ENCODE measurements around the gene GABRG3.

Gene GABRG3

GRCh38 chr15:27429577-27429976 lies 458.6 kb downstream of the GABRG3 start:
- DNase-seq = no peak

- no peak for DNase-seq
Measured at GRCh38 chr15:27433604-27434003, 462.6 kb downstream of the GABRG3 start.

- DNase-seq = no peak
Measured at GRCh38 chr15:27438403-27439375, 467.7 kb downstream of the GABRG3 start.

- no peak for DNase-seq
Measured at GRCh38 chr15:27441120-27441519, 470.1 kb downstream of the GABRG3 start.

GRCh38 chr15:27448234-27448633 lies 477.3 kb downstream of the GABRG3 start:
- no peak for DNase-seq

GRCh38 chr15:27448986-27449385 lies 478.0 kb downstream of the GABRG3 start:
- no peak for DNase-seq

GRCh38 chr15:27449941-27450340 lies 479.0 kb downstream of the GABRG3 start:
- no peak for DNase-seq

GRCh38 chr15:27454281-27455075 lies 483.5 kb downstream of the GABRG3 start:
- no peak for DNase-seq

- DNase-seq = no peak
Measured at GRCh38 chr15:27456807-27457206, 485.8 kb downstream of the GABRG3 start.

- no peak for DNase-seq
Measured at GRCh38 chr15:27457766-27458165, 486.8 kb downstream of the GABRG3 start.

GRCh38 chr15:27458345-27459084 lies 487.5 kb downstream of the GABRG3 start:
- DNase-seq = no peak

GRCh38 chr15:27459836-27460235 lies 488.9 kb downstream of the GABRG3 start:
- no peak for DNase-seq

GRCh38 chr15:27461181-27461580 lies 490.2 kb downstream of the GABRG3 start:
- no peak for DNase-seq

- no peak for DNase-seq
Measured at GRCh38 chr15:27463525-27464088, 492.6 kb downstream of the GABRG3 start.

GRCh38 chr15:27464941-27465612 lies 494.1 kb downstream of the GABRG3 start:
- no peak for DNase-seq

GRCh38 chr15:27466758-27467157 lies 495.8 kb downstream of the GABRG3 start:
- no peak for DNase-seq

- DNase-seq = no peak
Measured at GRCh38 chr15:27468151-27468591, 497.2 kb downstream of the GABRG3 start.

- no peak for DNase-seq
Measured at GRCh38 chr15:27473845-27474244, 502.9 kb downstream of the GABRG3 start.

GRCh38 chr15:27475395-27475794 lies 504.4 kb downstream of the GABRG3 start:
- no peak for DNase-seq

GRCh38 chr15:27479296-27480140 lies 508.5 kb downstream of the GABRG3 start:
- DNase-seq = no peak

- no peak for DNase-seq
Measured at GRCh38 chr15:27480141-27480530, 509.2 kb downstream of the GABRG3 start.
